Measurements from ENCODE around the gene ABO.
"Not testable (repeated sequence)": the region's sequence is repeated elsewhere in the genome, so short reads cannot be mapped to it uniquely, and the experiment has no call there.

The ABO gene

GRCh38 chr9:133225171-133226011 is 49.6 kb downstream of the ABO start:
- no peak for DNase-seq (ENCODE audit: low read depth)
- no peak overlapping the region for H3K4me3 ChIP-seq (ENCODE audit: low read length)
- TF ChIP-seq CTCF (conservative IDR thresholded peaks at IDR 0.05; ENCODE audit: low read length), result no peak

- DNase-seq (ENCODE audit: low read depth), result no peak
- no peak overlapping the region for H3K4me3 ChIP-seq (ENCODE audit: low read length)
- no peak for TF ChIP-seq CTCF (conservative IDR thresholded peaks at IDR 0.05; ENCODE audit: low read length)
These were observed 50.2 kb downstream of the ABO start for GRCh38 chr9:133224762-133225161.

GRCh38 chr9:133223159-133223756 is 51.7 kb downstream of the ABO start:
- not testable (repeated sequence) for DNase-seq (ENCODE audit: low read depth); H3K4me3 ChIP-seq (ENCODE audit: low read length)

GRCh38 chr9:133221994-133222393 is 53.0 kb downstream of the ABO start:
- H3K4me3 ChIP-seq (ENCODE audit: low read length); DNase-seq (ENCODE audit: low read depth): not testable (repeated sequence)

- TF ChIP-seq CTCF (conservative IDR thresholded peaks at IDR 0.05; ENCODE audit: low read length), result no peak
- no peak for DNase-seq (ENCODE audit: low read depth)
- H3K4me3 ChIP-seq (ENCODE audit: low read length), result no peak overlapping the region
These were observed 53.7 kb downstream of the ABO start for GRCh38 chr9:133221177-133221809.

GRCh38 chr9:133218049-133218975 is 56.7 kb downstream of the ABO start:
- H3K4me3 ChIP-seq (ENCODE audit: low read length), result not testable (repeated sequence)

GRCh38 chr9:133217333-133217988 is 57.5 kb downstream of the ABO start:
- H3K4me3 ChIP-seq (ENCODE audit: low read length); DNase-seq (ENCODE audit: low read depth): not testable (repeated sequence)

More at GRCh38 chr9:133218049-133218975, 56.7 kb downstream of the ABO start:
- not testable (repeated sequence) for DNase-seq (ENCODE audit: low read depth)

GRCh38 chr9:133214276-133214675 is 60.7 kb downstream of the ABO start:
- DNase-seq (ENCODE audit: low read depth); H3K4me3 ChIP-seq (ENCODE audit: low read length): not testable (repeated sequence)

- H3K4me3 ChIP-seq (ENCODE audit: low read length), result no peak overlapping the region
- no peak for TF ChIP-seq CTCF (conservative IDR thresholded peaks at IDR 0.05; ENCODE audit: low read length)
- no peak for DNase-seq (ENCODE audit: low read depth)
These were observed 64.4 kb downstream of the ABO start for GRCh38 chr9:133210609-133211008.
